HEK293 (cell line): ENCODE data around the gene KRT80.
A peak's percentile ranks its signal among the peaks of the same experiment; 100 is the strongest.

Source experiments
- CTCF ChIA-PET: fragments of 350-600 bp; formaldehyde crosslinking; extraction: SDS; loops from one replicate; lab custom pipeline; 2021; ENCODE audit warnings: antibody characterized with exemption; lab: Yijun Ruan, JAX
- POLR2A ChIA-PET: fragments of 300-600 bp; formaldehyde crosslinking; extraction: SDS; loops from one replicate; lab custom pipeline; 2020; ENCODE audit warnings: antibody characterized with exemption, inconsistent platforms; lab: Yijun Ruan, JAX
- H3K27ac ChIP-seq: fragments of 200-500 bp; sonication (Bioruptor generic); 2 replicates; pipeline ENCODE4 v1.5.1; 2014; ENCODE audit warnings: low read depth, low read length, control low read depth, inconsistent platforms; ENCODE audit errors: extremely low read depth
- H3K36me3 ChIP-seq, 2 experiments: fragments of 200-500 bp in 1 of 2; sonication (Bioruptor generic) in 1 of 2; 1 replicate in 1 of 2; 2 replicates in 1 of 2; pipeline ENCODE4 v1.5.1; 2014 to 2017; ENCODE audit warnings: inconsistent platforms in 2 of 2, low read length in 2 of 2; ENCODE audit not compliant: control insufficient read depth in 2 of 2, insufficient read depth in 1 of 2
- H3K4me1 ChIP-seq: fragments of 200-500 bp; sonication (Bioruptor generic); 2 replicates; pipeline ENCODE4 v1.5.1; 2014; ENCODE audit warnings: mild to moderate bottlenecking, low read length, inconsistent platforms; ENCODE audit not compliant: control insufficient read depth, insufficient read depth
- H3K4me3 ChIP-seq: 2 replicates; pipeline ENCODE4 v1.5.1; 2011; ENCODE audit warnings: low read depth, mild to moderate bottlenecking, control low read depth, low read length, moderate library complexity
- H3K9me3 ChIP-seq: fragments of 200-500 bp; sonication (Bioruptor generic); 2 replicates; pipeline ENCODE4 v1.5.1; 2014; ENCODE audit warnings: low read depth, low read length, inconsistent platforms; ENCODE audit not compliant: control insufficient read depth, insufficient read depth
- ELK4 ChIP-seq: IDR thresholded peaks from 2 replicates; pipeline ENCODE4 v1.6.1; 2011; ENCODE audit warnings: mild to moderate bottlenecking, low read depth, low read length, borderline replicate concordance
- GLI2 ChIP-seq: fragments of 450-650 bp; formaldehyde crosslinking; IDR thresholded peaks from 2 replicates; pipeline ENCODE4; 2017; ENCODE audit warnings: missing biosample characterization, missing genetic modification characterization, low read depth, borderline replicate concordance
- KLF1 ChIP-seq: fragments of 450-650 bp; formaldehyde crosslinking; IDR thresholded peaks from 2 replicates; pipeline ENCODE4 v1.5.1; 2016; ENCODE audit warnings: missing biosample characterization, missing genetic modification characterization
- KLF8 ChIP-seq: fragments of 450-650 bp; formaldehyde crosslinking; IDR thresholded peaks from 2 replicates; pipeline ENCODE4 v1.5.1; 2016; ENCODE audit warnings: missing biosample characterization, missing genetic modification characterization
- KLF9 ChIP-seq: fragments of 450-650 bp; formaldehyde crosslinking; IDR thresholded peaks from 2 replicates; pipeline ENCODE4 v1.5.1; 2016; ENCODE audit warnings: missing biosample characterization, missing genetic modification characterization, low read depth
- MEIS1 ChIP-seq: sonication (generic); formaldehyde crosslinking; IDR thresholded peaks from 2 replicates; pipeline ENCODE4 v1.8.1; 2022; ENCODE audit warnings: missing genetic modification reagents, mild to moderate bottlenecking, borderline replicate concordance
- OSR2 ChIP-seq: fragments of 450-650 bp; formaldehyde crosslinking; IDR thresholded peaks from 2 replicates; pipeline ENCODE4 v1.5.1; 2016; ENCODE audit warnings: missing biosample characterization, missing genetic modification characterization
- REPIN1 ChIP-seq: fragments of 450-650 bp; formaldehyde crosslinking; IDR thresholded peaks from 2 replicates; pipeline ENCODE4 v1.5.1; 2017; ENCODE audit warnings: missing biosample characterization, missing genetic modification characterization, low read depth
- SCRT1 ChIP-seq: fragments of 450-650 bp; formaldehyde crosslinking; IDR thresholded peaks from 2 replicates; pipeline ENCODE4 v1.5.1; 2016; ENCODE audit warnings: missing biosample characterization, missing genetic modification characterization, borderline replicate concordance
- ZBTB17 ChIP-seq: fragments of 450-650 bp; formaldehyde crosslinking; IDR thresholded peaks from 2 replicates; pipeline ENCODE4 v1.5.1; 2016; ENCODE audit warnings: missing biosample characterization, missing genetic modification characterization
- ZBTB20 ChIP-seq: fragments of 450-650 bp; formaldehyde crosslinking; IDR thresholded peaks from 2 replicates; pipeline ENCODE4 v1.5.1; 2016; ENCODE audit warnings: missing biosample characterization, missing genetic modification characterization
- ZFP41 ChIP-seq: fragments of 450-650 bp; formaldehyde crosslinking; IDR thresholded peaks from 2 replicates; pipeline ENCODE4 v1.5.1; 2016; ENCODE audit warnings: missing biosample characterization, missing genetic modification characterization, borderline replicate concordance
- ZNF202 ChIP-seq: fragments of 450-650 bp; formaldehyde crosslinking; IDR thresholded peaks from 2 replicates; pipeline ENCODE4 v1.5.1; 2016; ENCODE audit warnings: missing biosample characterization, missing genetic modification characterization, borderline replicate concordance
- ZNF266 ChIP-seq: fragments of 450-650 bp; formaldehyde crosslinking; IDR thresholded peaks from 2 replicates; pipeline ENCODE4 v1.5.1; 2016; ENCODE audit warnings: missing biosample characterization, missing genetic modification characterization, low read depth
- ZNF335 ChIP-seq: fragments of 450-650 bp; formaldehyde crosslinking; conservative IDR thresholded peaks from 2 replicates; pipeline ENCODE4 v1.5.1; 2016; ENCODE audit warnings: missing biosample characterization, missing genetic modification characterization
- ZNF366 ChIP-seq: fragments of 450-650 bp; formaldehyde crosslinking; conservative IDR thresholded peaks from 2 replicates; pipeline ENCODE4 v1.5.1; 2016; ENCODE audit warnings: missing biosample characterization, missing genetic modification characterization
- ZNF426 ChIP-seq: fragments of 450-650 bp; formaldehyde crosslinking; IDR thresholded peaks from 2 replicates; pipeline ENCODE4 v1.5.1; 2017; ENCODE audit warnings: missing biosample characterization, missing genetic modification characterization, mild to moderate bottlenecking, inconsistent platforms, moderate library complexity
- ZNF433 ChIP-seq: fragments of 450-650 bp; formaldehyde crosslinking; IDR thresholded peaks from 2 replicates; pipeline ENCODE4 v1.5.1; 2016; ENCODE audit warnings: missing biosample characterization, missing genetic modification characterization, low read depth
- ZNF449 ChIP-seq: fragments of 450-650 bp; formaldehyde crosslinking; IDR thresholded peaks from 2 replicates; pipeline ENCODE4 v1.5.1; 2017; ENCODE audit warnings: missing biosample characterization, mild to moderate bottlenecking, missing genetic modification characterization, moderate library complexity
- ZNF48 ChIP-seq: fragments of 450-650 bp; formaldehyde crosslinking; IDR thresholded peaks from 2 replicates; pipeline ENCODE4 v1.5.1; 2016; ENCODE audit warnings: missing biosample characterization, missing genetic modification characterization
- ZNF488 ChIP-seq: fragments of 450-650 bp; formaldehyde crosslinking; IDR thresholded peaks from 2 replicates; pipeline ENCODE4 v1.5.1; 2016; ENCODE audit warnings: missing biosample characterization, missing genetic modification characterization
- ZNF555 ChIP-seq: fragments of 450-650 bp; formaldehyde crosslinking; conservative IDR thresholded peaks from 2 replicates; pipeline ENCODE4 v1.5.1; 2017; ENCODE audit warnings: missing biosample characterization, mild to moderate bottlenecking, missing genetic modification characterization, inconsistent platforms
- ZNF600 ChIP-seq: fragments of 450-650 bp; formaldehyde crosslinking; IDR thresholded peaks from 2 replicates; pipeline ENCODE4 v1.5.1; 2016; ENCODE audit warnings: missing biosample characterization, missing genetic modification characterization
- ZNF623 ChIP-seq: fragments of 450-650 bp; formaldehyde crosslinking; IDR thresholded peaks from 2 replicates; pipeline ENCODE4 v1.5.1; 2016; ENCODE audit warnings: missing biosample characterization, missing genetic modification characterization
- ZNF629 ChIP-seq: fragments of 450-650 bp; formaldehyde crosslinking; IDR thresholded peaks from 2 replicates; pipeline ENCODE4 v1.5.1; 2017; ENCODE audit warnings: missing biosample characterization, missing genetic modification characterization
- ZNF654 ChIP-seq: fragments of 450-650 bp; formaldehyde crosslinking; IDR thresholded peaks from 2 replicates; pipeline ENCODE4 v1.5.1; 2016; ENCODE audit warnings: low read depth, missing biosample characterization, missing genetic modification characterization
- ZNF791 ChIP-seq: fragments of 450-650 bp; formaldehyde crosslinking; IDR thresholded peaks from 2 replicates; pipeline ENCODE4 v1.5.1; 2016; ENCODE audit warnings: missing biosample characterization, missing genetic modification characterization
- ZNF837 ChIP-seq: fragments of 450-650 bp; formaldehyde crosslinking; IDR thresholded peaks from 2 replicates; pipeline ENCODE4 v1.5.1; 2016; ENCODE audit warnings: missing biosample characterization, missing genetic modification characterization
- TF ChIP-seq, protein P1 (sequence below): fragments of 450-650 bp; formaldehyde crosslinking; IDR thresholded peaks from 2 replicates; pipeline ENCODE4 v1.5.1; 2017; ENCODE audit warnings: missing biosample characterization, missing genetic modification characterization
- TF ChIP-seq, protein P2 (sequence below): fragments of 450-650 bp; formaldehyde crosslinking; IDR thresholded peaks from 2 replicates; pipeline ENCODE4; 2016; ENCODE audit warnings: missing biosample characterization, missing genetic modification characterization
- TF ChIP-seq, protein P3 (sequence below): fragments of 450-650 bp; IDR thresholded peaks from 2 replicates; pipeline ENCODE4 v1.5.1; 2018; ENCODE audit warnings: missing biosample characterization, missing genetic modification characterization

KRT80 gene

GRCh38 chr12:52183544-52183910 is 8.3 kb downstream of the KRT80 start (continued):
- TF ChIP-seq, protein P1, sequence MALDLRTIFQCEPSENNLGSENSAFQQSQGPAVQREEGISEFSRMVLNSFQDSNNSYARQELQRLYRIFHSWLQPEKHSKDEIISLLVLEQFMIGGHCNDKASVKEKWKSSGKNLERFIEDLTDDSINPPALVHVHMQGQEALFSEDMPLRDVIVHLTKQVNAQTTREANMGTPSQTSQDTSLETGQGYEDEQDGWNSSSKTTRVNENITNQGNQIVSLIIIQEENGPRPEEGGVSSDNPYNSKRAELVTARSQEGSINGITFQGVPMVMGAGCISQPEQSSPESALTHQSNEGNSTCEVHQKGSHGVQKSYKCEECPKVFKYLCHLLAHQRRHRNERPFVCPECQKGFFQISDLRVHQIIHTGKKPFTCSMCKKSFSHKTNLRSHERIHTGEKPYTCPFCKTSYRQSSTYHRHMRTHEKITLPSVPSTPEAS (tag by site-specific recombination): no peak
- peak; percentile 43; the same call in 1 of the 2 replicates for TF ChIP-seq SCRT1 (tag by site-specific recombination)
- TF ChIP-seq ZNF266 (tag by site-specific recombination): no peak
- TF ChIP-seq ZNF48 (tag by site-specific recombination): no peak
- TF ChIP-seq ZNF623 (tag by site-specific recombination): no peak
- peak; percentile 56; the same call in 1 of the 2 replicates for TF ChIP-seq ZNF600 (tag by site-specific recombination)
- TF ChIP-seq ZNF202: no peak
- TF ChIP-seq ZNF433 (tag by site-specific recombination): no peak
- TF ChIP-seq, protein P2, sequence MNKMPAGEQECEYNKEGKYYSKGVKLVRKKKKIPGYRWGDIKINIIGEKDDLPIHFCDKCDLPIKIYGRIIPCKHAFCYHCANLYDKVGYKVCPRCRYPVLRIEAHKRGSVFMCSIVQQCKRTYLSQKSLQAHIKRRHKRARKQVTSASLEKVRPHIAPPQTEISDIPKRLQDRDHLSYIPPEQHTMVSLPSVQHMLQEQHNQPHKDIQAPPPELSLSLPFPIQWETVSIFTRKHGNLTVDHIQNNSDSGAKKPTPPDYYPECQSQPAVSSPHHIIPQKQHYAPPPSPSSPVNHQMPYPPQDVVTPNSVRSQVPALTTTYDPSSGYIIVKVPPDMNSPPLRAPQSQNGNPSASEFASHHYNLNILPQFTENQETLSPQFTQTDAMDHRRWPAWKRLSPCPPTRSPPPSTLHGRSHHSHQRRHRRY (tag by site-specific recombination): no peak
- TF ChIP-seq ZNF654 (tag by site-specific recombination): no peak
- TF ChIP-seq ZBTB17 (tag by site-specific recombination): peak; percentile 51; the same call in 1 of the 2 replicates
- TF ChIP-seq OSR2 (tag by site-specific recombination): peak; percentile 64; the same call in 1 of the 2 replicates
- TF ChIP-seq ZNF335 (tag by site-specific recombination): peak; percentile 53; the same call in 1 of the 2 replicates
- 0 out of 2 replicates have a peak, but pooled peaks have one; percentile 20 for TF ChIP-seq ZBTB20
- no peak for TF ChIP-seq REPIN1 (tag by site-specific recombination)
- TF ChIP-seq ZNF629 (tag by site-specific recombination): no peak
- TF ChIP-seq ELK4: no peak

- H3K4me1 ChIP-seq: peaks cover 5% of the 10 kb centered on the region; the same call in 1 of the 2 replicates
- ChIA-PET POLR2A (interaction anchor here (0.5 to 1.8 kb wide), 2 partner anchors 9 to 787 kb away, joined by 3 to 10 read pairs; partner anchors contain the start of gene KRT80), CTCF (interaction anchor here (0.6 to 2.2 kb wide), 6 partner anchors 10 to 68 kb away, joined by 3 to 6 read pairs (median 4); no protein-coding TSS in a partner anchor)
- H3K4me3 ChIP-seq: no peak overlapping the region
- H3K27ac ChIP-seq: peak overlapping the region; percentile 35; the same call in 1 of the 2 replicates
- H3K9me3 ChIP-seq: no peaks in the 10 kb centered on the region
- no peaks in the 10 kb centered on the region for H3K36me3 ChIP-seq
- no peak for TF ChIP-seq ZNF791 (tag by site-specific recombination)
- peak; percentile 67 for TF ChIP-seq KLF1
- TF ChIP-seq MEIS1 (CRISPR knock-in tag): no peak
- TF ChIP-seq KLF8 (tag by site-specific recombination): no peak
- TF ChIP-seq ZNF488 (tag by site-specific recombination): no peak
- TF ChIP-seq GLI2 (tag by site-specific recombination): no peak
- TF ChIP-seq ZNF555 (tag by site-specific recombination): no peak
- no peak for TF ChIP-seq ZNF449
- TF ChIP-seq, protein P3, sequence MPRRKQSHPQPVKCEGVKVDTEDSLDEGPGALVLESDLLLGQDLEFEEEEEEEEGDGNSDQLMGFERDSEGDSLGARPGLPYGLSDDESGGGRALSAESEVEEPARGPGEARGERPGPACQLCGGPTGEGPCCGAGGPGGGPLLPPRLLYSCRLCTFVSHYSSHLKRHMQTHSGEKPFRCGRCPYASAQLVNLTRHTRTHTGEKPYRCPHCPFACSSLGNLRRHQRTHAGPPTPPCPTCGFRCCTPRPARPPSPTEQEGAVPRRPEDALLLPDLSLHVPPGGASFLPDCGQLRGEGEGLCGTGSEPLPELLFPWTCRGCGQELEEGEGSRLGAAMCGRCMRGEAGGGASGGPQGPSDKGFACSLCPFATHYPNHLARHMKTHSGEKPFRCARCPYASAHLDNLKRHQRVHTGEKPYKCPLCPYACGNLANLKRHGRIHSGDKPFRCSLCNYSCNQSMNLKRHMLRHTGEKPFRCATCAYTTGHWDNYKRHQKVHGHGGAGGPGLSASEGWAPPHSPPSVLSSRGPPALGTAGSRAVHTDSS (tag by site-specific recombination): no peak
- TF ChIP-seq ZNF366 (tag by site-specific recombination): no peak
- no peak for TF ChIP-seq ZNF837 (tag by site-specific recombination)
- no peak for TF ChIP-seq ZFP41 (tag by site-specific recombination)
- no peak for TF ChIP-seq ZNF426 (tag by site-specific recombination)
- TF ChIP-seq KLF9: no peak
These were observed 8.8 kb downstream of the KRT80 start for GRCh38 chr12:52182898-52183543.
